Measurements from ENCODE around the gene ALDOB.

The ALDOB gene

DNA sequence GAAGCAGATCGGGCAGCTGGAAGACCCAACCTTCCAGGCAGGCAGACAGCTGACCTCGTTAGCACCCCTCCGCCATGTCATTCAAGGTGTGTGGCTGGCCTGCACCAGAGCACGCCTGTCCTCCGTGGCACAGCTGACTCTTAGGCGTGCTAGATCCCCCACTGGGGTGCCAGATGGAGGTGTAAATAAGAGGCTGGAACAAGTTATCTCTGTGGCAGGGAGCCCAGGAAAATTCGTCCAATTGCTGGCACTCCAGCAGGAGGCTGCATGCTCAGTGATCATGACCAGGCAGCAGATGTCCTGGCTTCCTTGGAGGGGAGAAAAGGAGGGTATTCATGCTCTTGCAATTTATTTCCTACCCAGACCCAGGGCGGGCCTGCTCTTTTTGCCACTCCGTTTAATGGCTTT is 7.8 kb upstream of the ALDOB start:
- Mint-ChIP-seq H3K27ac (no peak overlapping the region), H3K9me3 (no peaks in the 10 kb centered on the region), H3K4me3 (no peak overlapping the region), H3K4me1 (peaks cover 2% of the 10 kb centered on the region), H3K36me3 (no peaks in the 10 kb centered on the region)
- ATAC-seq (no peak), DNase-seq (ENCODE audit: low spot score in 2 of 2) (no peak)

DNA sequence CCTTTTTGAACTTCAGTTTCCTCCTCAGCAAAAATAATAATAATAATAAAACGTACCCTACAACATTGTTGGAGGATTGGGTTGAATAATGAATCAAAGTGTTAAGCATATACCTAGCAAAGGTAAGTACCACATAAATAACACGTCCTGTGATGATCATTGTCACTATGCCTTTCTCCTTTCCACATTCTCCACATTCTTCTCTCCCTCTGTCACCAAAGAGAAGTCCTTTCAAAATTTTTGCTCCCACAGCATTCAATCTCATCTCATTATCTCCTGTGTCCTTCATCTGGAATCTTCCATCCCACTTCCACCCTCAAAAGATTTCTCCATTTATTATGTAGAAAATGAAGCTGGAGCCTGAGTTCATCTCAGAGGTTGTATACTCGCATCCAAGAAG is 7.2 kb upstream of the ALDOB start:
- no peaks in the 10 kb centered on the region for H3K4me1 Mint-ChIP-seq
- DNase-seq (ENCODE audit: low spot score in 2 of 2) = no peak
- ATAC-seq = no peak
- no peaks in the 10 kb centered on the region for H3K9me3 Mint-ChIP-seq
- H3K27ac Mint-ChIP-seq = no peak overlapping the region
- H3K4me3 Mint-ChIP-seq = no peak overlapping the region
- no peaks in the 10 kb centered on the region for H3K36me3 Mint-ChIP-seq

DNA sequence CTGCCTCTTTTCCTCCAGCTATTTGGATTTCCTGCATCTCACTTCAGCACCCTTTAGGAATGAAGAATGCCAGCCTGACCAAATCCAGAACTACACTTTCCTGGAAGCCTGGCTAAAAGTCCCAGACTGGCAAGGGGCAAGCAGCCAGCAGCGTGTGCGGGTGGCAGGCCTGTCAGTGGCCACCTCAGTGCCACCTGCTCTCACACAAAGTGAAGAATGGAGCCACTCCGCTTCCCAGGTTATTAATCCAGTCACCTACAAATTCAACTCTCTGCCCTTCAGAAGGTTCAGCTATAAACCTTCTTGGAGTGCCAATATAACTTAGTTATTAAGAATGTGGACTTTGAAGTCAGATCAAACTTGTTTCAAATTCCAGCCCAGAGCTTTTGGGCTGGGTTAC is 6.7 kb upstream of the ALDOB start:
- Mint-ChIP-seq H3K9me3 (no peaks in the 10 kb centered on the region), H3K27ac (no peak overlapping the region), H3K4me1 (no peaks in the 10 kb centered on the region), H3K36me3 (no peaks in the 10 kb centered on the region), H3K4me3 (no peak overlapping the region)
- no peak for DNase-seq (ENCODE audit: low spot score in 2 of 2)
- ATAC-seq = no peak

DNA sequence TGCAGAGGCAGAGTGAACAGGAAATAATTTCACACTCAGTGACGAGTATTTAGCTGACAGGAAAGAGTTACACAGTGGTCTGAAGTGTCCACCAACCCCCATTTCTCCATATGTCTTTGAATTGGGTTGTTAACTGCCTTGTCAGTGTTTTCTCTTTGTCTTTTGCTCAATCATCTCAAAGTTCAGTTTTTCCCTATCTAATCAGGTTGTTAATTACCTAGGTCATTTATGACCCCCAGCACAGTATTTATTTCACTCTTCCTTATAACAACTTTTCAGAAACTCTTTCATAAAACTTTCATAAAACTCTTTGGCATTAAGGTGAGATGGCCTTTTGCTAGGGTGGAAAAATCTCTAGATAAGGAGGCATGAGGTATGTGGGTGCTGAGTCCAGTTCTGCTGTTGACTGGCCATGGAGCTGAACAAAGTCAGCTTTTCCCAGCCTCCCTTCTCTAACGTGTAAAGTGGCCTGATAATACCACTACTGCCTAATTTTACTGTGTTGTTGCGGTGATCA is 5.2 kb upstream of the ALDOB start:
- Mint-ChIP-seq H3K27ac (no peak overlapping the region), H3K9me3 (no peaks in the 10 kb centered on the region), H3K4me3 (no peak overlapping the region), H3K4me1 (no peaks in the 10 kb centered on the region), H3K36me3 (no peaks in the 10 kb centered on the region)
- ATAC-seq (no peak), DNase-seq (ENCODE audit: low spot score in 2 of 2) (no peak)

DNA sequence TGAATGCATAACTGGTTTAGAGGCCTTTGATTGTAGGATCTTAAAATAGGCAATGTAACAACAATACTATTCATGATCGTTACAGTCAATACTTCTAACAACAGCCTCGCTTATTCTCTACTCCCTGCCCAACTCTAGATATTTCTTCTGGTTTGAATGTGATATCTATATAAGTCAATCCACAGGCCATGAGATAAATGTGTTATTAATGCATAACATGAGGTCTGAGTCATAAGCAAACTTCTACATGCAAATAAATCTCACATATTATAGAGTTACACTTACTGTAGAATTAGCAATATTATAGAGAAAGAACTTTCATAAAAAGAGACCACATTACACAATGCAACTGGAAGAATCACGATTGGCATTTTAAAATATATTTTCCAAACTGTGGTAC is 2.9 kb upstream of the ALDOB start:
- no peak for DNase-seq (ENCODE audit: low spot score in 2 of 2)
- H3K27ac Mint-ChIP-seq = no peak overlapping the region
- H3K36me3 Mint-ChIP-seq = no peaks in the 10 kb centered on the region
- no peak for ATAC-seq
- H3K4me3 Mint-ChIP-seq = no peak overlapping the region
- no peaks in the 10 kb centered on the region for H3K9me3 Mint-ChIP-seq
- H3K4me1 Mint-ChIP-seq = no peaks in the 10 kb centered on the region

DNA sequence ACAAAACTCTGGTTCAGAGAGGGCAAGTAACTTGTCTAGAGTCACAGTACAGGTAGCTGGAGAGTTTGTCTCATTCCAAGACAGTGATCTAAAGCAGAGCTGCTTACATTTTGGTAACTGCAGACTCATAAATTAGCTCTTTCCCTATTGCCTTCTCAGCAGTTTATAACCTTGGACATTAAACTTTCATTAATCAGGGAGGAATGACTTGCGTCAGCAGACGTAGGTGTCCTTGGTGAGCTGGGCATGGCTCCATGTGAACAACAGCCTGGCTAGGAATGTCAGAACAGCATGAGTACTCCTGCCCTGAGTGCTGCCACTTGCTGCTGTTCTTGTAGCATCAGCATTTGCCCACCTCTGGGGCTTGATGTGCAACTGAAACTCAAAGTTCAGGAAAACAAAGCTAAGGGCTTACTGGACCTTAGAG is 2.2 kb upstream of the ALDOB start:
- DNase-seq (ENCODE audit: low spot score in 2 of 2) = no peak
- no peak for ATAC-seq
- H3K27ac Mint-ChIP-seq = no peak overlapping the region
- no peaks in the 10 kb centered on the region for H3K36me3 Mint-ChIP-seq
- no peaks in the 10 kb centered on the region for H3K9me3 Mint-ChIP-seq
- H3K4me3 Mint-ChIP-seq = no peak overlapping the region
- no peaks in the 10 kb centered on the region for H3K4me1 Mint-ChIP-seq

DNA sequence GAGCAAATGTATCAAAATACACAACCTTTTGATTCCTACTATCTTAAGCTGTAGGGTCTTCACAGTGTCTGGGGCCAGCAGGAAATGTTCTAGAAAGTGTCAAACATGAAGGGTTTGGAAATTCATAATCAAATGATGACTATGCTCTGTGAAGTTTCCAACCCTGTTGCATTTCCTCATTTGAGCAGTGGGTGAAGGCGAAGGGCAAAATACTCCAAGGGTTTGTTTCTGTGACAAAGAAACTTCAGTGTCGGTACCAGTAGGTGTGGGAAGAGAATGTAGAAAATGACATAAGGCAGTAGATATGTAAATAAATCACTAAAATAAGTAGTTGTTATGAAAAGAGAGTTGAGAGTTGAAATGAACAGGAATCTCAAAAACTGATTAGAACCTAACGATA is 576 bp downstream of the ALDOB start:
- H3K9me3 Mint-ChIP-seq = no peaks in the 10 kb centered on the region
- no peaks in the 10 kb centered on the region for H3K36me3 Mint-ChIP-seq
- no peaks in the 10 kb centered on the region for H3K4me1 Mint-ChIP-seq
- ATAC-seq (no peak), DNase-seq (ENCODE audit: low spot score in 2 of 2) (no peak)
- no peak overlapping the region for H3K4me3 Mint-ChIP-seq
- no peak overlapping the region for H3K27ac Mint-ChIP-seq

DNA sequence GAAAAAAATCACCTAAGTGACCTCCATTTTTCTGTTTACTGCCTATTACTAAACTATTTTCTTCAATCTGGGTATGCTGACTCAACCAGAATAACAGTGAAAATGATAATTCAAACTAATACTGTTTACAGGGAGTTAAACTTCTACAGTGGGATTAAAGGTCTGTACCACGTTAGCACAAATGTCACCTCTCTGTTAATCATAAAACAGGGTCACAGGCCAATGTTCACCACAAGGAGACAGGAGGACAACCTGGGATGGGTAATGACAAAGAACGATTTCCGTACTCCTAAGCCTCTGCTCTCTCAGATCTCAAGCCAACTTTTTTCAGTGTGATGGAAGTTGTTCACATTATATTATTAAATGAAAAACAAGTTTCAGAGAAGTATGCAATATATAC is 2.3 kb downstream of the ALDOB start:
- ATAC-seq = no peak
- H3K9me3 Mint-ChIP-seq = no peaks in the 10 kb centered on the region
- no peaks in the 10 kb centered on the region for H3K4me1 Mint-ChIP-seq
- no peak overlapping the region for H3K27ac Mint-ChIP-seq
- DNase-seq (ENCODE audit: low spot score in 2 of 2) = no peak
- no peaks in the 10 kb centered on the region for H3K36me3 Mint-ChIP-seq
- H3K4me3 Mint-ChIP-seq = no peak overlapping the region

DNA sequence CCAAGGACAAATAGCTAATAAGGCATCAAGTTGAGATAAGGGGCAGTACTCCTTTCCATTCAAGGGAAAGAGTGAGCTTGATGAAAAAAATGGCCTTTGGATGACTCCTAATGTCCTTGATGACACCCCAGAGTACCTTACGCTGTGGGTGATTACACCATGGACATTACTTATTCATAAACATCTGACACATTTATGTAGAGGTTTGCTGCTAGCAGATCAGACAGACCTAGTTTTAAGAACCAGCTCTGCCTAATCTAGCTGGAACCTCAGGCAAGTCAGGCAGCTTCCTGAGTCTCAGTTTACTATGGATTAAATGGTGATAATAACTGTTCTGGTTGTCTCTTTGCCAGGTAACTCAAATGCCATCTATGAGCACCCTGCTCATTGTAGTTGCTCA is 2.8 kb downstream of the ALDOB start:
- no peaks in the 10 kb centered on the region for H3K36me3 Mint-ChIP-seq
- no peak for ATAC-seq
- no peaks in the 10 kb centered on the region for H3K4me1 Mint-ChIP-seq
- DNase-seq (ENCODE audit: low spot score in 2 of 2) = no peak
- H3K27ac Mint-ChIP-seq = no peak overlapping the region
- no peak overlapping the region for H3K4me3 Mint-ChIP-seq
- H3K9me3 Mint-ChIP-seq = no peaks in the 10 kb centered on the region

DNA sequence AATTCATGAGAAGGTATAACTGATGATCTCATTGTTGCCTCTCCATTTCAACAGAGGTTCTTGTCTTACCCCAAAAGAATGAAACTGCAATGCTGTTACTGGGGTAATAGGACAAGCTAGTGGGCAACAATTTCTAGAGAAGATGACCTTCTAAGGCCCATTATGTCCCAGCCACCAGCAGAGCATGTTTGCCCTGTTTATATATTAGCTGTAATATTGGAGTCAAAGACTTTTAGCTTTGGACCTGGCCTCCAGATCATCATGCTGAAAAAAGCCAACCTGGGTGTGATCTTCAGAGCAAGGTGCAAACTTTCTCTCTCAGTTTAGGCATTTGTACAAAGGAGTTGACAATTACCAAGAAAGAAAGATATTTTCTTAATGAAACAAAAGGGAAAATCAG is 3.4 kb downstream of the ALDOB start:
- no peaks in the 10 kb centered on the region for H3K9me3 Mint-ChIP-seq
- no peak for ATAC-seq
- H3K4me3 Mint-ChIP-seq = no peak overlapping the region
- no peaks in the 10 kb centered on the region for H3K36me3 Mint-ChIP-seq
- no peak overlapping the region for H3K27ac Mint-ChIP-seq
- H3K4me1 Mint-ChIP-seq = no peaks in the 10 kb centered on the region
- DNase-seq (ENCODE audit: low spot score in 2 of 2) = no peak

DNA sequence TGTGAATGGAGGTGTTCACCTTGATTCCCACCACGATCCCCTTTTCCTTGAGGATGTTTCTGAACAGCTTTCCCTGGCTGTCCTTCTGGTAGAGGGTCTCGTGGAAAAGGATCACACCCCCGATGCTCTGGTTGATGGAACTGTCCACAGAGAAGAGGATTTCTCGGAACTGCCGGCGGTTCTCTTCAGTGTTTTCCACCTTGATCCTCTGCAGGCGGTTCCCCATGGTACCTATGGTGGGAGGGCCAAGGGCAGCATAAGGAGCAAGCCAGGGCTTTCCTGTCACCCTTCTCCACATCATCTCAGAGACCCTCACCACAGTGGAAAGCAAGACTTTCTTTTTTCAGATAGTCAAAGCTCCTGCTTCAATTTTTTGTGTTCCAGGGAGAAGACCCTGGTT is 5.8 kb downstream of the ALDOB start:
- no peaks in the 10 kb centered on the region for H3K36me3 Mint-ChIP-seq
- H3K4me3 Mint-ChIP-seq = no peak overlapping the region
- no peaks in the 10 kb centered on the region for H3K9me3 Mint-ChIP-seq
- no peaks in the 10 kb centered on the region for H3K4me1 Mint-ChIP-seq
- DNase-seq (ENCODE audit: low spot score in 2 of 2) (no peak), ATAC-seq (no peak)
- H3K27ac Mint-ChIP-seq = no peak overlapping the region

DNA sequence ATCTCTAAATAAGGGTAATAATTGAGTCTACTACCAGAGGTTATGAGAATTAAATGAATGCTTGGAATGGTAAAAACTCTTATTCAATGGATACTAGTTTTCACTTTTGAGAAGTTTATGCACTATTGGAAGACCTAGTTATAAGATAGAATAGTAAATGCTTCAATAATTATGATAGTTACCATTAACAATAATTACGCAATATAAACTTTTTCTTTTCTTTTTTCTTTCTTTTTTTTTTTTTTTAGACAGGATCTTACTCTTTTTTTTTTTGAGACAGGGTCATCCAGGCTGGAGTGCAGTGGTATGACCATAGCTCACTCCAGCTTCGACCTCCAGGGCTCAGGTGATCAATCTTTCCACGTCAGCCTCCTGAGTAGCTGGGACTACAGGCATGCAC is 6.7 kb downstream of the ALDOB start:
- ATAC-seq = no peak
- no peak overlapping the region for H3K27ac Mint-ChIP-seq
- H3K4me1 Mint-ChIP-seq = no peaks in the 10 kb centered on the region
- H3K36me3 Mint-ChIP-seq = no peaks in the 10 kb centered on the region
- H3K4me3 Mint-ChIP-seq = no peak overlapping the region
- peaks cover 4% of the 10 kb centered on the region for H3K9me3 Mint-ChIP-seq
- DNase-seq (ENCODE audit: low spot score in 2 of 2) = no peak

DNA sequence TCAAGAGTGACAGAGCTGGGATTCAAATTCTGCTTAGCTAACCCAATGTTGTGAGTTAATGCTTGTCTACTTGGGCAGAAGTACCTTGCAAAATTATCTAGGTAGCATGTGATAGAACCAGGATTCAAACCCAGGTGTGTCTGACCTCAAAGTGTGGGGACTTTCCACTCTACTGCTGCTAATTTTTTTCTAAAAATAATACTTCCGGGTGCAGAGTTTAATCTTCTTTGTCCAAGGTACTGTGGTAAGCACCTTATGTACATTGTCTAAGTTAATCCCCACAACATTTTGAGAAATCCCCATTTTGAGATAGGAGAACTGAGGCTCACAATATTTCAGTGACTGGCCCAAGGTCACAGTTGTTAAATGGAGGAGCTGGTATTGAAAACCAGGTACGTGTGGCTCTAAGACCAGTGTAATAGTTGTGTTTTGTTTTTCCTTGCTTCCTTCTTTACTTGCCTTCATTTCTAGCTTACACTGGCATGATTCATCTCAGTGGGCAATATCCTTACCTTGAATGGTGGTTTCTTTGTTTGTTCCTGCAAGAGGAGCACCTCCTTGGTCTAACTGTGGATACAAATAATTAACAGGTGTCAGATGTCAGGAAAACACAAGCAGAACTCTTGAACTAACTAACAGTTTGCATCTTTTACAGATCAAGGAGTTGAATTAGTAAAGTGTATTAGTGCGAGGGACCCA is 7.5 kb downstream of the ALDOB start:
- Mint-ChIP-seq H3K27ac (no peak overlapping the region), H3K36me3 (no peaks in the 10 kb centered on the region), H3K4me1 (no peaks in the 10 kb centered on the region), H3K4me3 (no peak overlapping the region), H3K9me3 (peaks cover 10% of the 10 kb centered on the region)
- DNase-seq (ENCODE audit: low spot score in 2 of 2) = no peak
- ATAC-seq = no peak

DNA sequence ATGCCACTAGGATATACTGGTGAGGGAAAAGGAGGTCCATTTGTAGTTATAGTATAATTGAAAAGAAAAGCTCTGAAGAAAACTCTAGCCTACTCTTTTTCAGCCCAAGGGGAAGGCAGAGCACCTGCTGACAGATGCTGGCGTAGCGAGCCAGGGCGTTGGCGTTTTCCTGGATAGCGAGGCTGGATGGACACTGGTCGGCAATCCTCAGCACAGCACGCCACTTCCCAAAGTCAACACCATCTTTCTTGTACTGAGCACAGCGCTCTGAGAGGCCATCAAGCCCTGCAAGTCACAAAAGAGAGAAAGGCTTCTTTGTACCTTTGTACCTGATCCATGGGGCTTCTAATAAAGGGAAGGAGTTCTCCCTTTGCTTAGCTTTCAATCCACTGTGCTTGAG is 8.2 kb downstream of the ALDOB start:
- ATAC-seq (no peak), DNase-seq (ENCODE audit: low spot score in 2 of 2) (no peak)
- no peaks in the 10 kb centered on the region for H3K4me1 Mint-ChIP-seq
- H3K36me3 Mint-ChIP-seq = no peaks in the 10 kb centered on the region
- H3K27ac Mint-ChIP-seq = no peak overlapping the region
- H3K9me3 Mint-ChIP-seq = peaks cover 11% of the 10 kb centered on the region
- H3K4me3 Mint-ChIP-seq = no peak overlapping the region

DNA sequence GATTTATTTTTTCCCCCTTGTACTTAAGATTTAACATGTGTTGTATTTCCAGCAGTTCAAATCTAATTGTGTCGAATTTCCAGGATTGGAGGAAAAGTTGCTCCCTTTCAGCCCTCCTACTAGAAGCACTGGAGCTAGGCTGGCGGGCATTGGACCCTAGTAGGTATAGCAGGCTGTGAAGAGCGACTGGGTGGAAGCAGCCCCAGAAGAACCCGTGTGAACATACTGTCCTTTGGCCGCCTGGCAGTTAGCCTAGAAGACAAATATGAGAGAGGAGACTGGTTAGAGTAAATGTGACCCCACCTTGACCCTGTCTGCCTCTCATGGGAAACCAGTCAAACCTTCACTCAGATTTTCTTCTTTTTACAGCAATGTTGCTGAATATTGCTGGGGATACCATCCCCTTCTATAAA is 13.9 kb downstream of the ALDOB start:
- Mint-ChIP-seq H3K36me3 (no peaks in the 10 kb centered on the region), H3K4me1 (no peaks in the 10 kb centered on the region), H3K9me3 (peaks cover 24% of the 10 kb centered on the region), H3K4me3 (no peak overlapping the region), H3K27ac (no peak overlapping the region)
- ATAC-seq = no peak
- DNase-seq (ENCODE audit: low spot score in 2 of 2) = no peak

DNA sequence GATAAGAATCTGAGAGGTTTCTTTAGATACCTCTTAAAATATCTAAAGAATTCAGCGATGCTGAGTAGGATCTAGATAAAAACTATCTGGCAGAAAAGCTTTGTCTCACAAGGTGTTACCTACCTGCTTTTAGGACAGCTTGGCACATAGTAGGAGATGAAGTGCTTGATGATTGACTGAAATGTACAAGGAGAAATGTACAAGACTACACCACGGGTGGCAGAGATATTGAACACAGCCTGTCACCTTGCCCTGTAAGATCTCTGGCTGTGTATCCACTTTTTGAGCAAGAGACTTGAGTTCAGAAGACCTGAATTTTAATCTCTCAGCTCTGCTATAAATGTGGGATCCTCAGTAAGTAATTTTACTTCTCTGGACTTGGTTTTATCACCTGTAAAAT is 15.7 kb downstream of the ALDOB start:
- Mint-ChIP-seq H3K9me3 (peaks cover 24% of the 10 kb centered on the region), H3K4me1 (no peaks in the 10 kb centered on the region), H3K27ac (no peak overlapping the region), H3K4me3 (no peak overlapping the region), H3K36me3 (no peaks in the 10 kb centered on the region)
- ATAC-seq = no peak
- no peak for DNase-seq (ENCODE audit: low spot score in 2 of 2)
